GM12878 (cell line): Measurements from ENCODE around the gene C1QTNF12. TPM values are rescaled to one million over a fixed set of nuclear protein-coding genes. Genes with fewer than 3 reads are reported as not detected.

Experiments
- ATAC-seq: fragments of 200-7000 bp; cut with Tn5 transposase; 3 replicates; pipeline ENCODE4 v1.9.1; 2020; ENCODE audit warnings: mild to moderate bottlenecking, moderate library complexity
- BruUV-seq: library from RNA; stranded (reverse); fragments of 400-500 nt; replicated peaks from 2 replicates; lab custom pipeline; 2021; lab: Mats Ljungman, UMichigan
- CTCF ChIA-PET: fragments of 300-600 bp; sonication (Branson Sonifier 250); formaldehyde crosslinking; extraction: SDS; loops from one replicate; lab custom pipeline; 2021; ENCODE audit warnings: inconsistent platforms; lab: Yijun Ruan, JAX
- POLR2A ChIA-PET: fragments of 350-600 bp; formaldehyde crosslinking; extraction: SDS; loops from one replicate; lab custom pipeline; 2021; ENCODE audit warnings: inconsistent platforms; lab: Charles Lee
- RAD21 ChIA-PET: fragments of 300-600 bp; sonication (Branson Sonifier 250); formaldehyde crosslinking; loops from one replicate; lab custom pipeline; 2023; ENCODE audit warnings: antibody characterized with exemption; ENCODE audit not compliant: unreplicated experiment; lab: Charles Lee
- SMC1A ChIA-PET: fragments of 300-600 bp; sonication (Branson Sonifier 250); formaldehyde crosslinking; loops from one replicate; lab custom pipeline; 2023; ENCODE audit not compliant: unreplicated experiment, uncharacterized antibody; lab: Charles Lee
- DNase-seq: peaks from one replicate; pipeline ENCODE4 v3.0.0-alpha.2; 2011; ENCODE audit warnings: low read depth, low spot score
- FAIRE-seq: peaks from 3 replicates; lab custom pipeline; 2011; peaks lifted over from hg19 to GRCh38; lab: Jason Lieb, UNC
- H2AFZ ChIP-seq: 2 replicates; pipeline ENCODE4 v1.6.0; 2011; ENCODE audit warnings: low read depth, low read length, control low read depth; ENCODE audit not compliant: control insufficient read depth
- H3K27ac ChIP-seq: 2 replicates; pipeline ENCODE4 v1.5.1; 2011; ENCODE audit warnings: control low read depth; ENCODE audit not compliant: control insufficient read depth, insufficient read depth
- H3K27me3 ChIP-seq, 2 experiments: replicated peaks in 1 of 2; 2 replicates each; pipeline versions ENCODE4 v1.6.0 to v1.6.1; 2011; ENCODE audit warnings: low read length in 1 of 2; ENCODE audit not compliant: control insufficient read depth in 2 of 2, insufficient read depth in 2 of 2
- H3K36me3 ChIP-seq, 2 experiments: 2 replicates each; pipeline ENCODE4 v1.5.1; 2011; ENCODE audit warnings: low read length in 1 of 2; ENCODE audit not compliant: control insufficient read depth in 2 of 2, insufficient read depth in 2 of 2
- H3K4me1 ChIP-seq: 2 replicates; pipeline ENCODE4 v1.6.1; 2011; ENCODE audit warnings: mild to moderate bottlenecking, low read length, moderate library complexity, mixed read lengths; ENCODE audit not compliant: control insufficient read depth, insufficient read depth
- H3K4me2 ChIP-seq: 2 replicates; pipeline ENCODE4 v1.6.0; 2011; ENCODE audit warnings: control low read depth; ENCODE audit not compliant: control insufficient read depth, insufficient read depth
- H3K4me3 ChIP-seq: fragments of 200-600 bp; sonication (generic); 2 replicates; pipeline ENCODE4 v1.5.1; 2016
- H3K79me2 ChIP-seq: 2 replicates; pipeline ENCODE4 v1.6.0; 2011; ENCODE audit warnings: low read length; ENCODE audit not compliant: control insufficient read depth, insufficient read depth
- H3K9ac ChIP-seq: 2 replicates; pipeline ENCODE4 v1.8.0; 2011; ENCODE audit warnings: low read length, control low read depth, mixed read lengths; ENCODE audit not compliant: control insufficient read depth, insufficient read depth
- H3K9me3 ChIP-seq: replicated peaks from 3 replicates; pipeline ENCODE4 v1.5.1; 2011; ENCODE audit warnings: mild to moderate bottlenecking, low read length; ENCODE audit not compliant: control insufficient read depth, insufficient read depth
- H4K20me1 ChIP-seq: 2 replicates; pipeline ENCODE4 v1.6.0; 2011; ENCODE audit not compliant: control insufficient read depth, insufficient read depth
- BCLAF1 ChIP-seq: fragments of 450-650 bp; IDR thresholded peaks from 2 replicates; pipeline ENCODE4 v1.6.1; 2017; ENCODE audit warnings: antibody characterized with exemption, mild to moderate bottlenecking, moderate library complexity
- CREM ChIP-seq: IDR thresholded peaks from 2 replicates; pipeline ENCODE4 v1.6.1; 2014; ENCODE audit warnings: antibody characterized with exemption, low read depth
- FOXK2 ChIP-seq: fragments of 450-650 bp; IDR thresholded peaks from 2 replicates; pipeline ENCODE4 v1.6.1; 2017; ENCODE audit warnings: mild to moderate bottlenecking, moderate library complexity
- RAD21 ChIP-seq: IDR thresholded peaks from 2 replicates; pipeline ENCODE4 v1.6.1; 2011; ENCODE audit warnings: mild to moderate bottlenecking, low read depth, low read length, moderate library complexity; ENCODE audit not compliant: insufficient read depth
- RBBP5 ChIP-seq: fragments of 200-600 bp; sonication (generic); conservative IDR thresholded peaks from 2 replicates; pipeline ENCODE4 v1.6.1; 2016
- RFX5 ChIP-seq: IDR thresholded peaks from 2 replicates; pipeline ENCODE4 v1.6.1; 2011; ENCODE audit warnings: low read depth, low read length, improper control_type of control experiment
- SIN3A ChIP-seq: IDR thresholded peaks from 2 replicates; pipeline ENCODE4 v1.6.1; 2012; ENCODE audit warnings: low read depth, low read length, improper control_type of control experiment
- SREBF2 ChIP-seq: IDR thresholded peaks from 2 replicates; pipeline ENCODE4 v1.6.1; 2012; ENCODE audit warnings: mild to moderate bottlenecking, low read length
- ZBTB11 ChIP-seq: fragments of 450-650 bp; formaldehyde crosslinking; IDR thresholded peaks from 2 replicates; pipeline ENCODE4 v1.5.0; 2022; ENCODE audit warnings: mild to moderate bottlenecking, missing genetic modification characterization
- WGBS: methylation state at CpG from one replicate; pipeline ENCODE4 v1.1.6; 2016; ENCODE audit warnings: low lambda C conversion rate; ENCODE audit not compliant: insufficient replicate concordance, insufficient coverage; ENCODE audit errors: missing lambda C conversion rate; 5-methylcytosine and 5-hydroxymethylcytosine counted together
- in situ Hi-C: fragments of 300-500 bp; cut with MboI; formaldehyde crosslinking; loops from 9 replicates; pipeline ENCODE4 v1.14.3; 2018; ENCODE audit warnings: mixed read lengths
- intact Hi-C: fragments of 100-400 bp; cut with micrococcal nuclease; formaldehyde crosslinking; loops from one replicate; pipeline ENCODE4 v1.14.2; 2022; ENCODE audit not compliant: unreplicated experiment
- polyA plus RNA-seq, 11 experiments: library from polyadenylated mRNA; depleted of rRNA in 4 of 11; unstranded in 6 of 11; stranded (reverse) in 5 of 11; fragments of >200 nt; fragmentation: Nextera tagmentation in 4 of 11; fragmentation: Illumina TruSeq in 1 of 11; extraction: Ambion mirVana in 4 of 11; extraction: Trizol in 1 of 11; gene quantifications; 1 replicate in 1 of 11; 2 replicates in 10 of 11; pipeline versions ENCODE4 v1.2.1 to v1.2.3, GENCODE V29; 2011 to 2016; ENCODE audit warnings: inconsistent platforms in 2 of 11, missing spikeins in 2 of 11, low read depth in 1 of 11
- total RNA-seq, 4 experiments: library from RNA; depleted of rRNA in 3 of 4; stranded (reverse); fragments of >200 nt in 3 of 4; fragmentation: Illumina TruSeq in 1 of 4; extraction: Trizol in 1 of 4; gene quantifications; 2 replicates each; pipeline versions ENCODE4 v1.2.1 to v1.2.3, GENCODE V29; 2013 to 2021

Gene C1QTNF12
- total and polyA plus RNA-seq, 10 of the 15 experiments (the other 5 are each of a cell fraction or from before 2014, with no cell fraction given): 0.17 to 1.0 (median 0.31) TPM; not detected in 5

- Histone ChIP-seq H3K79me2 (peaks cover 7% of the 10 kb centered on the region), H4K20me1 (no peaks in the 10 kb centered on the region), H3K27ac (no peak overlapping the region), H2AFZ (no peak overlapping the region), H3K9ac (no peak overlapping the region), H3K27me3 (no peaks in the 10 kb centered on the region), H3K9me3 (no peaks in the 10 kb centered on the region; the same call in 2 of the 3 replicates), H3K36me3 (no peaks in the 10 kb centered on the region), H3K4me2 (no peak overlapping the region), H3K4me3 (no peak overlapping the region), H3K4me1 (no peaks in the 10 kb centered on the region)
- TF ChIP-seq CREM: no peak
- POLR2A ChIA-PET: no interaction called here
- DNase-seq: no peak
- CTCF ChIA-PET: no interaction called here
- 37% methylated on average over 33 of the region's 34 CpGs for WGBS
- RAD21 ChIA-PET: interaction anchor here (0.8 kb wide), 1 partner anchor 13 kb away, joined by 3 read pairs; no protein-coding TSS in a partner anchor
- in situ Hi-C loops: no loop called here
- FAIRE-seq: no peak
- SMC1A ChIA-PET: no interaction called here
- no TSS peak for BruUV-seq
- ATAC-seq: no peak
- intact Hi-C loops: no loop called here
Measured at GRCh38 chr1:1236945-1237873, 9.3 kb downstream of the C1QTNF12 start.

GRCh38 chr1:1236176-1236763 is 10.3 kb downstream of the C1QTNF12 start:
- in situ Hi-C loops: no loop called here
- H3K9ac ChIP-seq: no peak overlapping the region
- CTCF ChIA-PET: no interaction called here
- no TSS peak for BruUV-seq
- no peaks in the 10 kb centered on the region; the same call in 2 of the 3 replicates for H3K9me3 ChIP-seq
- H3K4me1 ChIP-seq: no peaks in the 10 kb centered on the region
- SMC1A ChIA-PET: no interaction called here
- H4K20me1 ChIP-seq: no peaks in the 10 kb centered on the region
- DNase-seq: no peak
- 73% methylated on average over 22 of the region's 22 CpGs for WGBS
- no peaks in the 10 kb centered on the region for H3K36me3 ChIP-seq
- H3K27ac ChIP-seq: no peak overlapping the region
- POLR2A ChIA-PET: no interaction called here
- H3K4me2 ChIP-seq: no peak overlapping the region
- no peak for FAIRE-seq
- H3K27me3 ChIP-seq: no peaks in the 10 kb centered on the region
- RAD21 ChIA-PET: no interaction called here
- peaks cover 13% of the 10 kb centered on the region for H3K79me2 ChIP-seq
- H3K4me3 ChIP-seq: no peak overlapping the region
- intact Hi-C loops: no loop called here
- no peak overlapping the region for H2AFZ ChIP-seq
- no peak for ATAC-seq
- TF ChIP-seq ZBTB11 (CRISPR knock-in tag) (no peak), SREBF2 (no peak), SIN3A (no peak), RAD21 (no peak), FOXK2 (no peak), RBBP5 (no peak), BCLAF1 (no peak), RFX5 (no peak)
